CD4-positive, alpha-beta T cell (primary cell): ENCODE measurements around the gene EFHC2. TPM values are rescaled to one million over a fixed set of nuclear protein-coding genes. Genes with fewer than 3 reads are reported as not detected.

Experiments
- ATAC-seq: fragments of 200-7000 bp; cut with Tn5 transposase; one replicate; pipeline ENCODE4 v1.10.0; 2022; ENCODE audit warnings: mild to moderate bottlenecking; ENCODE audit not compliant: poor library complexity
- CTCF ChIA-PET: fragments of 350-600 bp; sonication (Branson Sonifier 250); formaldehyde crosslinking; loops from one replicate; lab custom pipeline; 2021; ENCODE audit warnings: antibody characterized with exemption, inconsistent platforms; lab: Charles Lee
- POLR2A ChIA-PET: fragments of 350-600 bp; sonication (Branson Sonifier 250); formaldehyde crosslinking; loops from one replicate; lab custom pipeline; 2021; ENCODE audit warnings: antibody characterized with exemption, inconsistent platforms; lab: Charles Lee
- DNase-seq, 14 experiments: peaks; one replicate each; pipeline ENCODE4 v3.0.0-alpha.2; 2013 to 2020; ENCODE audit warnings: mixed read lengths in 2 of 14
- H3K27ac ChIP-seq, 2 donors: one replicate each; pipeline versions ENCODE4 v1.5.1 to v1.7.0; 2013; ENCODE audit warnings: low read length in 2 of 2, low read depth in 1 of 2, mild to moderate bottlenecking in 1 of 2
- H3K27me3 ChIP-seq, 2 experiments: 1 replicate in 1 of 2; 2 replicates in 1 of 2; pipeline versions ENCODE4 v1.6.1 to v1.7.0; 2013; ENCODE audit warnings: low read length in 2 of 2, control low read depth in 1 of 2, mild to moderate bottlenecking in 1 of 2, moderate library complexity in 1 of 2; ENCODE audit not compliant: insufficient read depth in 2 of 2, control insufficient read depth in 1 of 2
- H3K36me3 ChIP-seq: one replicate; pipeline ENCODE4 v1.6.1; 2013; ENCODE audit warnings: low read length, control low read depth; ENCODE audit not compliant: insufficient read depth
- H3K4me1 ChIP-seq: one replicate; pipeline ENCODE4 v1.6.1; 2013; ENCODE audit warnings: low read length, control low read depth; ENCODE audit not compliant: insufficient read depth
- H3K4me3 ChIP-seq: one replicate; pipeline ENCODE4 v1.5.1; 2013; ENCODE audit warnings: mild to moderate bottlenecking, low read length, moderate library complexity
- H3K9me3 ChIP-seq, 2 experiments: 1 replicate in 1 of 2; 2 replicates in 1 of 2; pipeline versions ENCODE4 v1.6.1 to v1.7.0; 2013; ENCODE audit warnings: low read length in 2 of 2, mild to moderate bottlenecking in 2 of 2, control low read depth in 1 of 2, moderate library complexity in 1 of 2; ENCODE audit not compliant: control insufficient read depth in 1 of 2, insufficient read depth in 1 of 2
- H3K27ac Mint-ChIP-seq: one replicate; pipeline ENCODE4 v1.8.0; 2020; ENCODE audit warnings: mixed read lengths
- H3K27me3 Mint-ChIP-seq: one replicate; pipeline ENCODE4 v1.8.0; 2021; ENCODE audit warnings: mixed read lengths
- H3K36me3 Mint-ChIP-seq: one replicate; pipeline ENCODE4 v1.8.0; 2021; ENCODE audit warnings: low read depth, mixed read lengths
- H3K4me1 Mint-ChIP-seq: one replicate; pipeline ENCODE4 v1.8.0; 2021; ENCODE audit warnings: low read depth, mixed read lengths
- H3K4me3 Mint-ChIP-seq: one replicate; pipeline ENCODE4 v1.8.0; 2020; ENCODE audit warnings: mild to moderate bottlenecking, mixed read lengths
- H3K9me3 Mint-ChIP-seq: one replicate; pipeline ENCODE4 v1.8.0; 2020; ENCODE audit warnings: mixed read lengths
- intact Hi-C, 2 experiments: fragments of 100-400 bp; cut with DNase I in 1 of 2; cut with micrococcal nuclease in 1 of 2; formaldehyde crosslinking; loops; one replicate each; pipeline versions ENCODE4 v1.15.1 to v1.9.0; 2023 to 2025; cut with DNase I, micrococcal nuclease
- total RNA-seq, 174 experiments: library from RNA in 2 of 174; stranded (reverse) in 2 of 174; gene quantifications; one replicate each; pipeline ENCODE4 v1.2.3 and lab custom pipeline; 2021 to 2026
- TF ChIP-seq, protein P1 (sequence below): fragments of 200-600 bp; IDR thresholded peaks from one replicate; pipeline ENCODE4 v1.8.0; 2022; ENCODE audit warnings: antibody characterized with exemption, mild to moderate bottlenecking

EFHC2 gene
- total RNA-seq, 2 experiments from 2014 or later = 2.7 to 3.0 TPM

- POLR2A ChIA-PET = interaction anchor here (0.9 to 1.5 kb wide), 2 partner anchors 58 to 59 kb away, joined by 3 to 5 read pairs; no protein-coding TSS in a partner anchor
- TF ChIP-seq, protein P1, sequence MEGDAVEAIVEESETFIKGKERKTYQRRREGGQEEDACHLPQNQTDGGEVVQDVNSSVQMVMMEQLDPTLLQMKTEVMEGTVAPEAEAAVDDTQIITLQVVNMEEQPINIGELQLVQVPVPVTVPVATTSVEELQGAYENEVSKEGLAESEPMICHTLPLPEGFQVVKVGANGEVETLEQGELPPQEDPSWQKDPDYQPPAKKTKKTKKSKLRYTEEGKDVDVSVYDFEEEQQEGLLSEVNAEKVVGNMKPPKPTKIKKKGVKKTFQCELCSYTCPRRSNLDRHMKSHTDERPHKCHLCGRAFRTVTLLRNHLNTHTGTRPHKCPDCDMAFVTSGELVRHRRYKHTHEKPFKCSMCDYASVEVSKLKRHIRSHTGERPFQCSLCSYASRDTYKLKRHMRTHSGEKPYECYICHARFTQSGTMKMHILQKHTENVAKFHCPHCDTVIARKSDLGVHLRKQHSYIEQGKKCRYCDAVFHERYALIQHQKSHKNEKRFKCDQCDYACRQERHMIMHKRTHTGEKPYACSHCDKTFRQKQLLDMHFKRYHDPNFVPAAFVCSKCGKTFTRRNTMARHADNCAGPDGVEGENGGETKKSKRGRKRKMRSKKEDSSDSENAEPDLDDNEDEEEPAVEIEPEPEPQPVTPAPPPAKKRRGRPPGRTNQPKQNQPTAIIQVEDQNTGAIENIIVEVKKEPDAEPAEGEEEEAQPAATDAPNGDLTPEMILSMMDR = peak; percentile 10
- H3K36me3 Mint-ChIP-seq = no peaks in the 10 kb centered on the region
- no peak overlapping the region for H3K4me3 Mint-ChIP-seq
- no peak overlapping the region for H3K4me3 ChIP-seq
- no peaks in the 10 kb centered on the region for H3K27me3 ChIP-seq
- DNase-seq (peak in 3 of 14 experiments; percentile 11 to 19 (median 15)), ATAC-seq (no peak)
- H3K27me3 Mint-ChIP-seq = no peaks in the 10 kb centered on the region
- intact Hi-C loops = loop anchor here (2.0 to 5.0 kb wide), 2 partner anchors 344 to 346 kb away; no protein-coding TSS in a partner anchor
- CTCF ChIA-PET = interaction anchor here (1.2 kb wide), 1 partner anchor 345 kb away, joined by 4 read pairs; no protein-coding TSS in a partner anchor
- H3K9me3 ChIP-seq = no peaks in the 10 kb centered on the region
- H3K36me3 ChIP-seq = no peaks in the 10 kb centered on the region
- no peaks in the 10 kb centered on the region for H3K4me1 Mint-ChIP-seq
- H3K4me1 ChIP-seq = no peaks in the 10 kb centered on the region
- H3K27ac Mint-ChIP-seq = no peak overlapping the region
- H3K9me3 Mint-ChIP-seq = no peaks in the 10 kb centered on the region
- no peak overlapping the region for H3K27ac ChIP-seq
Observed at GRCh38 chrX:44303119-44303518, 40.4 kb downstream of the EFHC2 start.

GRCh38 chrX:44299177-44299576, 44.3 kb downstream of the EFHC2 start:
- ATAC-seq = no peak
- no peaks in the 10 kb centered on the region for H3K36me3 Mint-ChIP-seq
- DNase-seq = no peak
- Histone ChIP-seq H3K9me3 (no peaks in the 10 kb centered on the region), H3K4me3 (no peak overlapping the region), H3K36me3 (no peaks in the 10 kb centered on the region), H3K27me3 (no peaks in the 10 kb centered on the region), H3K27ac (no peak overlapping the region), H3K4me1 (no peaks in the 10 kb centered on the region)
- no peak overlapping the region for H3K27ac Mint-ChIP-seq
- no peak overlapping the region for H3K4me3 Mint-ChIP-seq
- TF ChIP-seq, protein P1 = no peak
- intact Hi-C loops = no loop called here
- no peaks in the 10 kb centered on the region for H3K4me1 Mint-ChIP-seq
- POLR2A ChIA-PET = interaction anchor here (0.6 kb wide), 1 partner anchor 237 kb away, joined by 4 read pairs; no protein-coding TSS in a partner anchor
- H3K9me3 Mint-ChIP-seq = no peaks in the 10 kb centered on the region
- H3K27me3 Mint-ChIP-seq = no peaks in the 10 kb centered on the region
- CTCF ChIA-PET = no interaction called here

DNA sequence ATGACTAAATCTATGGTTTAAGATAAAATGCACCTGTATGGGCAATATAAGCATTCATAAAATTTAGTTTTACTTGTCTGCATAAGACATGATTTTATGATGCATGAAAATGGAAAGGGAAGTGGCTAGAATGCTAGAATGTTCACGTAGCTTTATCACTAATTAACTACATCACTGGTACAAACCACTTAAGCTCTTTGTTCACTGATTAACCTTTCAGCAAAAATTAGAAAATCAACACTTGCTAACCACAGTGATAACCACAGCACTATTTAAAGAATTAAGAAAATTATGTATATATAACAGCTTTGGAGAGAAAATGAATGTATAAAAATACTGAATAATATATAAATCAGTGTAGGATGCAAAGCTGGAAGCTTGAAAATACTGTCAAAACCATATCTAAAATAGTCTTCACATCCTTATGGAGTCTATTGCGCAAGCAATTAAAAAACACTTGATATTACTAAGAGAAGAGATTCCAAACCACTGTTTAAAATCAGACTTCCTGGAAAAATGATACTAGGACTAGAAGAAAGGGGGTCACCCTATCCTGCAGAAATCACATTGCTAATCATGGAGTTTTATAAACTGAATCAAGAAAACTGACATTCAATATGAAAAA, 51.9 kb downstream of the EFHC2 start:
- Mint-ChIP-seq H3K9me3 (no peaks in the 10 kb centered on the region), H3K27ac (no peak overlapping the region), H3K36me3 (no peaks in the 10 kb centered on the region), H3K4me3 (no peak overlapping the region), H3K27me3 (no peaks in the 10 kb centered on the region), H3K4me1 (no peaks in the 10 kb centered on the region)
- TF ChIP-seq, protein P1 = no peak
- Histone ChIP-seq H3K4me3 (no peak overlapping the region), H3K27ac (no peak overlapping the region), H3K27me3 (no peaks in the 10 kb centered on the region), H3K9me3 (peaks cover 0 to 3% of the 10 kb centered on the region in 2 experiments), H3K4me1 (no peaks in the 10 kb centered on the region), H3K36me3 (no peaks in the 10 kb centered on the region)
- intact Hi-C loops = no loop called here
- POLR2A ChIA-PET = no interaction called here
- CTCF ChIA-PET = no interaction called here
- no peak for ATAC-seq
- peak in 1 of 14 experiments; percentile 36 for DNase-seq
